A549 (cell line): ENCODE data around the gene DLG2.

Experiments
- CBX2 ChIP-seq: fragments of 200-600 bp; sonication (generic); IDR thresholded peaks from 2 replicates; pipeline ENCODE4 v1.6.1; 2016; ENCODE audit warnings: low read depth, mild to moderate bottlenecking, borderline replicate concordance
- CEBPB ChIP-seq, 2 experiments: fragments of >200 bp in 1 of 2; sonication (Bioruptor Twin) in 1 of 2; formaldehyde crosslinking in 1 of 2; IDR thresholded peaks; 2 replicates each; pipeline ENCODE4 v1.6.1; 2012 to 2016
- CHD4 ChIP-seq: fragments of 200-600 bp; sonication (generic); IDR thresholded peaks from 2 replicates; pipeline ENCODE4 v1.6.1; 2016; ENCODE audit warnings: antibody characterized with exemption, mild to moderate bottlenecking, borderline replicate concordance
- HOXB5 ChIP-seq: fragments of 250-450 bp; sonication (Bioruptor Pico); IDR thresholded peaks from 2 replicates; pipeline ENCODE4 v1.5.0; 2020; ENCODE audit warnings: mild to moderate bottlenecking, moderate library complexity
- JUNB ChIP-seq: fragments of >200 bp; sonication (Bioruptor Twin); formaldehyde crosslinking; IDR thresholded peaks from 2 replicates; pipeline ENCODE4 v1.6.1; 2016
- MAFK ChIP-seq: fragments of 450-650 bp; IDR thresholded peaks from 2 replicates; pipeline ENCODE4 v1.6.1; 2014; ENCODE audit not compliant: partially characterized antibody
- PHF8 ChIP-seq: fragments of 200-600 bp; sonication (generic); IDR thresholded peaks from 2 replicates; pipeline ENCODE4 v1.6.1; 2016; ENCODE audit warnings: low read depth, mild to moderate bottlenecking, antibody characterized with exemption, moderate library complexity, borderline replicate concordance
- POLR2A ChIP-seq: IDR thresholded peaks from 2 replicates; pipeline ENCODE4 v1.6.1; 2012; ENCODE audit warnings: mild to moderate bottlenecking, low read length
- POLR2AphosphoS2 ChIP-seq: conservative IDR thresholded peaks from 2 replicates; pipeline ENCODE4 v1.6.1; 2012; ENCODE audit warnings: low read length, improper control_type of control experiment, inconsistent platforms
- RFX5 ChIP-seq: fragments of 450-650 bp; IDR thresholded peaks from 2 replicates; pipeline ENCODE4 v1.7.1; 2014; ENCODE audit warnings: antibody characterized with exemption, mild to moderate bottlenecking, moderate library complexity
- TFCP2L1 ChIP-seq: fragments of 250-450 bp; sonication (Bioruptor Pico); IDR thresholded peaks from 2 replicates; pipeline ENCODE4 v1.5.0; 2021; ENCODE audit warnings: mild to moderate bottlenecking
- TF ChIP-seq, protein P1 (sequence below): fragments of >200 bp; sonication (Bioruptor Twin); formaldehyde crosslinking; IDR thresholded peaks from 3 replicates; pipeline ENCODE4 v1.5.1; 2016
- TF ChIP-seq, protein P2 (sequence below): IDR thresholded peaks from 2 replicates; pipeline ENCODE4 v1.6.1; 2012
- TF ChIP-seq, protein P3 (sequence below): fragments of 450-650 bp; IDR thresholded peaks from 2 replicates; pipeline ENCODE4 v1.6.1; 2014; ENCODE audit warnings: antibody characterized with exemption

DNA sequence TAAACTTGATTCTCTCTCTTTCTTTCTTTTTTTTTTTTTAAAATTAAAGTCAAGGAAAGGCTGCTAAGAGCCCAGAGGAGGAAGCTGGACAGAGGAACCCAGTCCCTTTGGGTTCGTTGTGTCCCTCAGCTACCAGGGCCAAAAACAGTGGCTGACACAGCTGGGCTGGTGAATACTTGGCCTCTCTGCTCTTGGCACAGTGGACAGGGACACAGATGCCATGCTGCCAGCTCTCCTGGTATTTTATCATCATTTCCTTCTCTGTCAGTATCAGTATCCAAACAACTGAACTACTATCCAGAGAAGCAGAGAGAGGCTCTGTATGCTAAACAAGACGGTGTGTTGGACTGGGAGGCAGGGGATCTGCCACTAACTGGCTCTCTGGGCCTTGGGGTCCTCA lies 2217.3 kb downstream of the DLG2 start:
- TF ChIP-seq, protein P1, sequence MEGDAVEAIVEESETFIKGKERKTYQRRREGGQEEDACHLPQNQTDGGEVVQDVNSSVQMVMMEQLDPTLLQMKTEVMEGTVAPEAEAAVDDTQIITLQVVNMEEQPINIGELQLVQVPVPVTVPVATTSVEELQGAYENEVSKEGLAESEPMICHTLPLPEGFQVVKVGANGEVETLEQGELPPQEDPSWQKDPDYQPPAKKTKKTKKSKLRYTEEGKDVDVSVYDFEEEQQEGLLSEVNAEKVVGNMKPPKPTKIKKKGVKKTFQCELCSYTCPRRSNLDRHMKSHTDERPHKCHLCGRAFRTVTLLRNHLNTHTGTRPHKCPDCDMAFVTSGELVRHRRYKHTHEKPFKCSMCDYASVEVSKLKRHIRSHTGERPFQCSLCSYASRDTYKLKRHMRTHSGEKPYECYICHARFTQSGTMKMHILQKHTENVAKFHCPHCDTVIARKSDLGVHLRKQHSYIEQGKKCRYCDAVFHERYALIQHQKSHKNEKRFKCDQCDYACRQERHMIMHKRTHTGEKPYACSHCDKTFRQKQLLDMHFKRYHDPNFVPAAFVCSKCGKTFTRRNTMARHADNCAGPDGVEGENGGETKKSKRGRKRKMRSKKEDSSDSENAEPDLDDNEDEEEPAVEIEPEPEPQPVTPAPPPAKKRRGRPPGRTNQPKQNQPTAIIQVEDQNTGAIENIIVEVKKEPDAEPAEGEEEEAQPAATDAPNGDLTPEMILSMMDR = no peak
- TF ChIP-seq CEBPB (IDR thresholded peaks at IDR 0.05) (no peak), JUNB (no peak), RFX5 (no peak), CBX2 (no peak), HOXB5 (CRISPR knock-in tag) (no peak), POLR2AphosphoS2 (no peak), MAFK (no peak), POLR2A (no peak), PHF8 (no peak), TFCP2L1 (no peak), CHD4 (no peak)
- TF ChIP-seq, protein P2, sequence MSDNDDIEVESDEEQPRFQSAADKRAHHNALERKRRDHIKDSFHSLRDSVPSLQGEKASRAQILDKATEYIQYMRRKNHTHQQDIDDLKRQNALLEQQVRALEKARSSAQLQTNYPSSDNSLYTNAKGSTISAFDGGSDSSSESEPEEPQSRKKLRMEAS = no peak
- TF ChIP-seq, protein P3, sequence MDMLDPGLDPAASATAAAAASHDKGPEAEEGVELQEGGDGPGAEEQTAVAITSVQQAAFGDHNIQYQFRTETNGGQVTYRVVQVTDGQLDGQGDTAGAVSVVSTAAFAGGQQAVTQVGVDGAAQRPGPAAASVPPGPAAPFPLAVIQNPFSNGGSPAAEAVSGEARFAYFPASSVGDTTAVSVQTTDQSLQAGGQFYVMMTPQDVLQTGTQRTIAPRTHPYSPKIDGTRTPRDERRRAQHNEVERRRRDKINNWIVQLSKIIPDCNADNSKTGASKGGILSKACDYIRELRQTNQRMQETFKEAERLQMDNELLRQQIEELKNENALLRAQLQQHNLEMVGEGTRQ = no peak
